UCSD-AML1 (cell line): ENCODE measurements around the gene EIPR1.
"Not testable (repeated sequence)": the region's sequence is repeated elsewhere in the genome, so short reads cannot be mapped to it uniquely, and the experiment has no call there.

ENCODE experiments used
- DNase-seq: peaks from one replicate; lab custom pipeline; 2025; ENCODE audit not compliant: unreplicated experiment; lab: John Stamatoyannopoulos, UW

Gene EIPR1

DNA sequence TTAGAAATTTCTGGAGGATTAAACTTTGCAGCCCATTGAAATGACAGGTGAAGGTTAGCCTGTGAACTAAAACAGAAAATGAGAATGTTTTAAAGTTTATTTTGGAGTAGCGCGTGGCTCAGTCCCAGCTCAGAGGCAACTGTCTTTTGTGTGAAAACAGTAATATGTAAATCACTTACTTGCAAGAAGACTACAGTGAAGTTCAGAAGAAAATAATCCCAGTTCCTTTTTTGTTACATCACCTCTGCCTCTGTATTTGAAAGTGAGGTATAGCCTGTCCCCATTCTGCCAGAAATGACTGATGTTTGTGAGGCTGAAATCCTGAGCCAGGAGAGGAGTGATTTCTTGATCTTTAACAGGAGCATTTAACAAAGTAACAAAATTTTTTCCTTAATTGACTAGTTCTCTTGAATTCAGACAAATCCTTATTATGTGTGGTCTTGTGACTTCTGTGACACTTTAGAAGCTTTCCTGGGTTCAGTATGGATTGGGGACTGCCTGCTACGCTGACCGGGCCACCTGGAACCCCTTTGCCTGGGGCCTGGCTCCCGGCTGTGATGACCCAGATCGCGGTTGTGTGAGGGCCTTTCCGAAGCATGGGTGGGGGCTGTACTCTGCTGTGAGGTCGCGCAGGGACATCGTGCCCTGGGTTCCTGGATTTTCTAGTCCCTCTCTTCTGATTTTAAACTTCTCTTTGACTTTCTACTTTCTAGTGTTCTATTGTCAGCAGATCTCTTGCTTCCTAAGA is 26.1 kb upstream of the EIPR1 start:
- no peak for DNase-seq

DNA sequence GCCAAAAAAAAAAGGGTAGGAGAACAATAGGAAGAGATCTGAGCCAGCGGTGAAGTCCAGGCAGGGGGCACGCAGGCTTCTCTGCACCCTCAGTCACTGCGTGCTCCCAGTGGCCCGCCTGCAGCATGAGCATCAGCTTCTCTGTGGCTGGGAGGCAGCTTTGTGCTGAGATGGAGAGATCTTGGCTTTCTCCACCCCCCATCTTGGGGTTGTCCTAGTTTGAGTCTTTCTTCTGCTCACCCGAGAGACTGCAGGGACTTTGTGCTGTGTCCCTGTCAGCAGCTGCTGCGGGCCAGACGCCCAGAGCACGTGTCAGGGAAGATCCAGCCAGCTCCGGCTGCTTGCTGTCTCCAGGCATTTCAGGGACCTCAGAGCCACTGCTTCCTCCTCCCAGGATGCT is 22.2 kb upstream of the EIPR1 start:
- no peak for DNase-seq

DNA sequence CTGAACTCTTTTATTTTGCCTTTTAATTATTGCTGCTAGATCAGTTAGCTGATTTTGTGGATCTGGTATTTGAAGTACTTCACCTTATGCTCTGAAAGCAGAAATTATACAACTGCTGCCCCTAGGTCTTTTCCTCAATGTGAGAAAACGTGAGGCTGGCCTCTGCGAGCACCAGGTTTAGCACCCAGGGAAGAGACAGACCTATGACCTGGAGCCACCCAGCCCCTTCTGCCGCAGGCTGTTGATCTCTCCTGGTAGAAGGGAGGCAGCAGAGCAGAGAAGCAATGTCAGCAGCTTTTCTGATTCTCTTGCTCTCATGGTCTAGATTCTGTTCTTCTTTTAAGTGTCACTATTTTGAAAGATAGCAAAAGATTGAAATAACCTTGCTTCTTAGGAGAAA is 21.8 kb upstream of the EIPR1 start:
- DNase-seq = no peak

DNA sequence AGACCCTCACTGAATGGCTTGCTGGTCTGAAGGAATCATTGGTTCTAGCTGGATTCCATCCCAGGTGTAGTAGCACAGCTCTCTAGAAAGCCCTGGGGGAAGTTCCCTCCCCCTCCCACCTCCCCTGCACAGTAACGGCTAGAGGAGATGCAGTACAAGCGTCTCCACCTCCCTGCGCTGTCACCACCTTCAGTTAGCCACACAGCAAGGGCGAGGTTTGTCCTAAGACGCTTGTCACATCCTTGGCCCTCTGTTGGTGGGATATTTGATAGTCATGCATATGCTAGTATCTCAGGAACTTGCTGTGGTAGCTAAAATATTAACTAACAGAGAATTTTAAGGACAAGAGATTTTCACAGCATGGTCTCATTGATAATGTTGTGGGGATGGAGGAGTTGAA is 21.2 kb upstream of the EIPR1 start:
- DNase-seq = no peak

DNA sequence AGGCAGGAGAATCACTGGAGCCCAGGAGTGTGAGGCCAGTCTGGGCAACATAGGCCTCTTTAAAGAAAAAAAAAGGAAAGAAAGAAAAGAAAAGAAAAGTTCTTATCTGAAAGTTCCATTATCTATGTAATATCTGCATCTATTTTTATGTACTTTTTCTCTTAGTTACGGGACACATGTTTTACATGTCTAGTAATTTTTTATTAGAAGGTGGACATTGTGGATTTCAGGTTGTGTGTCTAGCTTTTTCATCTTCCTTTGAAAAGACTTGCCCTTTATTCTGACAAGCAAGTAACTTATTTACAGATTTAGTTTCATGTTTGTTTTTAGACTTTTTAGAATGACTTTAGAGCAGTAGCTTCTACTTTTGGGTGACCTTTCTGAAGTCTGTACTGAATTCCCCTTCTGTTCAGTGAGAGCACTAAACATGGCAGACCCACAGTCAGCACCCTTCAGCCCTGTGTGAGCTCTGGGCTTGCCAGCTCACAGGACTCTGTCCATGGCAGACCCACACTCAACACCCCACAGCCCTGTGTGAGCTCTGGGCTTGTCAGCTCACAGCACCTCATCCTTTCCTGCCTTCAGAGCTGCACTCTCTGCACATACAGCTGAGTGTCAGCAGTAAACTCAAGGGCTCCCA is 19.4 kb upstream of the EIPR1 start:
- DNase-seq = no peak

DNA sequence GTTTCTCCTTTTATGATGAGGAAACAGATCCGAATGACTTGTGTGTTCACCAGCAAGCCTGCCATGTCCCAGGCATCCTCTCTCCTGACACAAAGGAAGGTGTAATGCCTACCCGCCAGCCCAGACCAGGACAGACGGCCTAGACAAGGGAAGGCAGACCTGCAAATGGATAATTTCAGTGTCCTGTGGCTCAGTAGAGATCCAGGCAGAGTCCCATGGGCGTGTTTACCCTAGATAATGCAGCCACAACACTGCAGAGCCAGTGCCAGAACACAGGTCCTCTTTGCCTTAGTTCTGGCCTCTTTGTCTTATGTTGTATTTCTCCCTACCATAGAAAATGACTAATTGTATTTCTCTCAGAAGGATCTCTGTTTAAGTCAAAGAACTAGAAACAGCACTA is 14.6 kb upstream of the EIPR1 start:
- DNase-seq = no peak

DNA sequence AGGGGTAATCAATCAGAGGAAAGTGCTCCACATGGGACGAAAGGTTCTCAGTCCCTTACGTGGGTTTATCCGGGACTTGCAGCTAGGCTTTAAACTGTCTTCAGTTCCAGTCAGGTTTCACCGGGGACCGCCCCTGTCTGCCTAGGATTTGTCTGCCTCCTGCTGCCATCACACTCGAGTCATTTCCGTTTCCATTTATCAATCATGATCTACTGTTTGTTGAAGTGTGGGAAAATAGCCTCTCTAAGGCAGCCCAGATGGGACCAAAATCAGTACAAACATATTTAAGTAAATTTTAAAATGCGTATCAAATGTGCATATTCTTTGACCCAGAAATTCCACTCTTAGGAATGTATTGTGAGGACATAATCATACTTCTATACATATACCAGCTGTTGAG is 12.4 kb upstream of the EIPR1 start:
- no peak for DNase-seq

DNA sequence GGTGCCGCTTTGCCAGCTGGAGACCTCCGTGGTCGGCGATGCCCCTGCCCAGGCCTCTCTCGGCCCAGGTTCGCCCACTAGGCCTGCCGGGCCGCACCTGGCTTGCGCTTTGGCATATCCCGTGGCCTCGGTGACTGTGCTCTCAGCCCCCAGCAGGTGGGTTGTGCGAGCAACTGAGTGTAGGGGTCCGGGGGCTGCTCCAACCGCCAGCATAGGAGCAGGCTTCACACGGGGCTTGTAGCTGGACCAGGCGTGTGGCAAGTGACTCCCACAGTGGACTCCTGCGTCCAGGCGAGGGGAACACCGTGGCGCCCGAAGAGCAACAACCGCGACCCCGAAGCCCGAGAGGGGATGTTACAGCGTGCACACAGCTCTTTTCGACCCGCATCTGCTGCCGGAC is 11.6 kb upstream of the EIPR1 start:
- no peak for DNase-seq

DNA sequence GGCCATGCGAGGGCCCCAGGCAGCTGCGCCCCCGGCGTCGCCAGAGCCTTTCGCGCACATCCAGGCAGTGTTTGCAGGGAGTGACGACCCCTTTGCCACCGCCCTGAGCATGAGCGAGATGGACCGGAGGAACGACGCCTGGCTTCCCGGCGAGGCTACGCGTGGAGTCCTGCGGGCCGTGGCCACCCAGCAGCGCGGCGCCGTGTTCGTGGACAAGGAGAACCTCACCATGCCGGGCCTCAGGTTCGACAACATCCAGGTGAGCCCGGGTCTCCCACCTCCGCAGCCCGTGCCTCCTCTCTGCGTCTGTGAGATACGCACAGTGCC is 10.8 kb upstream of the EIPR1 start:
- DNase-seq = no peak

DNA sequence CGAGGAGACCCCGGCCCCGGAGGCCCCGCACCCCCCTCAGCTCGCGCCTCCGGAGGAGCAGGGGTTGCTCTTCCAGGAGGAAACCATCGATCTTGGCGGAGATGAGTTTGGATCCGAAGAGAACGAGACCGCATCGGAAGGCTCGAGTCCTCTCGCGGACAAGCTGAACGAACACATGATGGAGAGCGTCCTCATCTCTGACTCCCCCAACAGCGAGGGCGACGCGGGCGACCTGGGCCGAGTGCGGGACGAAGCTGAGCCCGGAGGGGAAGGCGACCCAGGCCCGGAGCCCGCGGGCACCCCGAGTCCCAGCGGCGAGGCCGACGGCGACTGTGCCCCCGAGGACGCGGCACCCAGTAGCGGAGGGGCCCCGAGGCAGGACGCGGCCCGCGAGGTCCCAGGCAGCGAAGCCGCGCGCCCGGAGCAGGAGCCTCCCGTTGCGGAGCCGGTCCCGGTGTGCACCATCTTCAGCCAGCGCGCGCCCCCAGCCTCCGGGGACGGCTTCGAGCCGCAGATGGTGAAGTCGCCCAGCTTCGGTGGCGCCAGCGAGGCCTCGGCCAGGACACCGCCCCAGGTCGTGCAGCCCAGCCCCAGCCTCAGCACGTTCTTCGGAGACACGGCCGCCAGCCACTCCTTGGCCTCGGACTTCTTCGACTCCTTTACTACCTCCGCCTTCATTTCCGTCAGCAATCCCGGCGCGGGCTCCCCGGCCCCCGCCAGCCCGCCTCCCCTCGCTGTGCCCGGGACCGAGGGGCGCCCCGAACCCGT is 10.2 kb upstream of the EIPR1 start:
- no peak for DNase-seq

DNA sequence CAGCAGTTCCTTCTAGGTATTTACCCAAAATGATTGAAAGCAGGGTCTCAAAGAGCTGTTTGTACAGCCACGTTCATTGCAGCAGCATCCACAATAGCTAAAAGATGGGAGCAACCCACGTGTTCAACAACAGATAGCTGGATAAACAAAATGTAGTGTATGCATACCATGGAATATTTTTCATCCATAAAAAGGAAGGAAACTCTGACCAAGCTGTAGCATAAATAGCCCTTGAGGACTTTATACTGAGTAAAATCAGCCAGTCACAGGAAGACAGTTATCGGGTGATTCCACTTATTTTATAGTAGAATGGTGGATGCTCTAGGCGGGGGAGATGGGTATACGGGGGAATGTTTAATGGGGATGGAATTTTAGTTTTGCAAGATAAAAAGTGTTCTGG is 9.4 kb upstream of the EIPR1 start:
- DNase-seq = no peak

DNA sequence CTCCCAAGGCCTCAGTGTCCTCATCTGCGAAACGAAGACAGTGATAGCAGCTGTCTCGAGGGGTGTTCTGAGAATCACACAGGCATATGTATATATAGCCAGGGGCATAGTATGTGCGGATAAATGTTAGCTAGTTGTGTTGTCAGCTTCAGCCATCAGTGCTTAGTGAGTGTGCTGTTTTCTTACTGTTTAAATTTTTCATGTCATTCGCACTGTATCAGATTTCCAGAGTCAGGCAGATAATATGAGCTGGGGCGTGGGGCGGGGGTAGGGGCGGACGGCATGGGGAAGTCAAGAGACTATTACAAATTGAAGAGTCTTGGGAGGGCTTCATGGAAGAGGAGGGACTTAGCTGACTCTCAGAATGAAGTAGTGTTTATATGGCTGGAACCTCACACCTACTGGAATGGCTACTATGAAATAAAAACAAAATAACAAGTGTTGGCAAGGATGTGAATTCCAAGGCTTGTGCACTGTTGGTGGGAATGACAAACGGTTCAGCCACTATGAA is 8.9 kb upstream of the EIPR1 start:
- no peak for DNase-seq

DNA sequence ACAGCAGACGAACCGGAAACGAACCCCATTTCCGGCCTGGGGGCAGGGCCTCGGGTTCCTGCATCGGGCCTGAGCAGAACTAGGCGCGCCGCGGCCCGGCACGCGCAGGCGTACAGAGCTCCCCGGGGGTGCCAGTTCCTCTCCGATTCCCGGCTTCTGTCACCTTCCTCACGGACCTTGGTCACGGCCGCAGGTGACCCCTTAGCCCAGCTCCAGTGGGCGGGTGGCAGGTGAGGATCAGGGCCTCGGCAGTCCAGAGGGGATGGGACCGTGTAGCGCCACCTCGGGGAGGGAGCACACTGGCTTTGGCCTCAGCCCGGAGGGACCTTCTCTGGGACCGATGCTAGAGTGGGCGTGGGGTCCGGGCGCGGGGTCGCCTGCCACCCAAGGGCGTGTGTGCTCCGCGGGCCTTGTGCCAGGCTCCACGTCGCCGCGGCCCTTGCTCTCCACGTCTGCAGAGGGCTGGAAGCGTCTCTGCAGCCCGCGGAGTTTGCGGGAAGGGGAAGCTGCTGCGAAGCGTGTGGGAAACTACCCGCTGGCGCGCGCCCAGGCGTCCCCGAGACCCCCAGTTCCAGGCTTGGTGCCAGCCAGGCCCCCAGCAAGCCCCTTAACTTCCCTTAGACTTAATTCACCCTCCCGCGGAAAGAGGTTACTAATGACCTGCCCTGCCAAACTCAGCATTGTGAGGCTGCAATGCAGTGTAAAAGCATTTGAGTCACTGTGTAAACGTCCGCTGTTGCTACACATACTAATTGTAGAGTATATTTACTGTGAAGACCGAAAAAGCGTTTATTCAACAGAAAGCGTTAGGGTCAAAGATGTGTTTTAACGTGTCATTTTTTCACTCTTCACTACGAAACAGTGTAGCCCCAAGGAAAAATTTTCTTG is 2.3 kb upstream of the EIPR1 start, which contains the start of gene TRAPPC12:
TRAPPC12 (plus strand) TSS at position 48 of the 888 bp plus-strand sequence. CDS start 7,930 bp downstream, outside the sequence.
- DNase-seq = peak; percentile 92

DNA sequence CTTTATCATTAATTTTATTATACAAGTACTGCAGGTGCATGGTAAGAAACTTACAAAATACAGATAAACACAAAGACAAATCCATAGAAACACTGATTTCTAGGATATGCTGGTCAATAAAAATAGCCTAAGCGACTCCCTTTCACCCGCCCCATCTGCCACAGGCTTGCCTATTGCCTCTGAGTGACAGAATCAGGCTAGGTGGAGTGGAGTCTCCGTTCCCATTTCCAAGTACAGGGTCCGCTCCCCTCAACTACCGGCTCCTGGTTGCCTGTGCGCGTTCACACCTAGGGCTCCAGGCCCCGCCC is 1.7 kb upstream of the EIPR1 start:
- no peak for DNase-seq

DNA sequence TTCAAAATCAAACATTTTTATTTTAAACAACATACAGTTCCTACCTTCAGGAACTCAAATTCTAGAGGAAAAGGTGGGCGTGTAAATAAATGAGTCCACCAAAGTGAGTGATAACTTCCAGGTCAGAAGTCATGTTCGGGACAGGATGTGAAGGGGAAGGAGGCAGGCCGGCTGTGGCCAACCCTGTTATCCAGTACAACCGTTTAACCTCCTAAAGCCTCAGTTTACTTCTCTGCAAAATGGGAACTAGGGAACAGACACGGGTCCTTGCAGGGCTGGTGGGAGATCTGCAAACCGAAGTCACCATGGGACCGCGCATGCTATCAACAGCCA is 373 bp downstream of the EIPR1 start:
- no peak for DNase-seq

DNA sequence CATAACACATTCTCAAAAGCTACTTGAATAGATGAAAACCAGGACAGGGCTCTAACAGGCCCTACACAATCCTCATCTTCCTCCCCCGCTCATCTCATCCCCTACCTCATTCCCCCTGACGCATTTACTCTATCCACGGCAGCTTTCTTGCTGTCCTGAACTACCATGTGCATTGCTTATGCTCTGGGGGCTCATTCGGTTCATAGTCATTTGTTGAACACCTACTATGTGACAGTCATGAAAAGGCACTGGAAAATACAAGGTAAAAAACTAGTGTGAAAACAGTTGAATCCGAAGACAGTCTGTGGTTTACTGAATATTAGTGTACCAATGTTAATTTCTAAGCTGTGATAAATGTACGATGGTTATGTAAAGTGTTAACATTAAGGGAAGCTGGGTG is 797 bp downstream of the EIPR1 start:
- DNase-seq = no peak

DNA sequence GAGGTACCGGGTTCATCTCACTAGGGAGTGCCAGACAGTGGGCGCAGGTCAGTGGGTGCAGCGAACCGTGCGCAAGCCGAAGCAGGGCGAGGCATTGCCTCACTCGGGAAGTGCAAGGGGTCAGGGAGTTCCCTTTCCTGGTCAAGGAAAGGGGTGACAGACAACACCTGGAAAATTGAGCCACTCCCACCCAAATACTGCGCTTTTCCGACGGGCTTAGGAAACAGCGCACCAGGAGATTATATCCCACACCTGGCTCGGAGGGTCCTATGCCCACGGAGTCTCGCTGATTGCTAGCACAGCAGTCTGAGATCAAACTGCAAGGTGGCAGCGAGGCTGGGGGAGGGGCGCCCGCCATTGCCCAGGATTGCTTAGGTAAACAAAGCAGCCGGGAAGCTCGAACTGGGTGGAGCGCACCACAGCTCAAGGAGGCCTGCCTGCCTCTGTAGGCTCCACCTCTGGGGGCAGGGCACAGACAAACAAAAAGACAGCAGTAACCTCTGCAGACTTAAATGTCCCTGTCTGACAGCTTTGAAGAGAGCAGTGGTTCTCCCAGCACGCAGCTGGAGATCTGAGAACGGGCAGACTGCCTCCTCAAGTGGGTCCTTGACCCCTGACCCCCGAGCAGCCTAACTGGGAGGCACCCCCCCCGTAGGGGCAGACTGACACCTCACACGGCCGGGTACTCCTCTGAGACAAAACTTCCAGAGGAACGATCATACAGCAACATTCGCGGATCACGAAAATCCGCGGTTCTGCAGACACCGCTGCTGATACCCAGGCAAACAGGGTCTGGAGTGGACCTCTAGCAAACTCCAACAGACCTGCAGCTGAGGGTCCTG is 8.1 kb downstream of the EIPR1 start:
- not testable (repeated sequence) for DNase-seq

DNA sequence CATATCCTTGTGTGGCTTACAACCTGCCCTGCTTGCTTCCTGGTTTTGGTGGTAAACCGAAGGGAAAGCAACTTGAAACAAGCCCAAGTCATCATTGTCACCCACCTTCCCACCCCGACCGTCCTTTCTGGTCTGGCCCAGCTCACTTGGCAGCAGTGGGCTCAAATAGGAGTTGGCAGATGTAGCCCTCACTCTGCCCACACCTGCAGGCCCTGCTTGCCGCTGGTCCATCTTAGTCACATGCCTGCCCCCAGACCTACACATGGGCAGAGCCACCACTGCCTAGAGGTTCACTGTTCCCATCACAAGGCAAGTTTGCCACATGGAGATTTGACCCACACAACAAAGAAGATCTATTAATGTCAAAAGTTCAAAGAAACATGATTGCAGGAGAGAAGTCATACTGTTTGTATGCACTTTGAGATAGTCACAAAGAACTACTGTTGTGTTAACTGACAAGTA is 9.3 kb downstream of the EIPR1 start:
- DNase-seq = no peak

DNA sequence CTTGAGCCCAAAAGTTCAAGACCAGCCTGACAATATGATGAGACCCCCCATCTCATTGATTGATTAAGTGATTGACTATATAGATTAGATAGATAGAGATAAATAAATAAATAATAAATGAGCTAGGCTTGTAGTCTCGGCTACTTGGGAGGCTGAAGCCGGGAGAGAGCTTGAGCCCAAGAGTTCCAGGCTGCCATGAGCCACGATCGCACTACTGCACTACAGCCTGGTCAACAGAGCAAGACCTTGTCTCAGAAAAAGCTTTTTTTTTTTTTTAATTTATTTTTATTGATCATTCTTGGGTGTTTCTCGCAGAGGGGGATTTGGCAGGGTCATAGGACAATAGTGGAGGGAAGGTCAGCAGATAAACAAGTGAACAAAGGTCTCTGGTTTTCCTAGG is 12.4 kb downstream of the EIPR1 start:
- no peak for DNase-seq
